GM19239 (cell line): Measurements from ENCODE around the gene METTL27.
A peak's percentile ranks its signal among the peaks of the same experiment; 100 is the strongest.
"Not testable (repeated sequence)": the region's sequence is repeated elsewhere in the genome, so short reads cannot be mapped to it uniquely, and the experiment has no call there.

ENCODE experiments used
- DNase-seq: peaks from one replicate; pipeline ENCODE4 v3.0.0; 2011; ENCODE audit warnings: low spot score; ENCODE audit not compliant: insufficient read length
- FAIRE-seq: peaks from 2 replicates; lab custom pipeline; 2011; peaks lifted over from hg19 to GRCh38; lab: Jason Lieb, UNC

The METTL27 gene

DNA sequence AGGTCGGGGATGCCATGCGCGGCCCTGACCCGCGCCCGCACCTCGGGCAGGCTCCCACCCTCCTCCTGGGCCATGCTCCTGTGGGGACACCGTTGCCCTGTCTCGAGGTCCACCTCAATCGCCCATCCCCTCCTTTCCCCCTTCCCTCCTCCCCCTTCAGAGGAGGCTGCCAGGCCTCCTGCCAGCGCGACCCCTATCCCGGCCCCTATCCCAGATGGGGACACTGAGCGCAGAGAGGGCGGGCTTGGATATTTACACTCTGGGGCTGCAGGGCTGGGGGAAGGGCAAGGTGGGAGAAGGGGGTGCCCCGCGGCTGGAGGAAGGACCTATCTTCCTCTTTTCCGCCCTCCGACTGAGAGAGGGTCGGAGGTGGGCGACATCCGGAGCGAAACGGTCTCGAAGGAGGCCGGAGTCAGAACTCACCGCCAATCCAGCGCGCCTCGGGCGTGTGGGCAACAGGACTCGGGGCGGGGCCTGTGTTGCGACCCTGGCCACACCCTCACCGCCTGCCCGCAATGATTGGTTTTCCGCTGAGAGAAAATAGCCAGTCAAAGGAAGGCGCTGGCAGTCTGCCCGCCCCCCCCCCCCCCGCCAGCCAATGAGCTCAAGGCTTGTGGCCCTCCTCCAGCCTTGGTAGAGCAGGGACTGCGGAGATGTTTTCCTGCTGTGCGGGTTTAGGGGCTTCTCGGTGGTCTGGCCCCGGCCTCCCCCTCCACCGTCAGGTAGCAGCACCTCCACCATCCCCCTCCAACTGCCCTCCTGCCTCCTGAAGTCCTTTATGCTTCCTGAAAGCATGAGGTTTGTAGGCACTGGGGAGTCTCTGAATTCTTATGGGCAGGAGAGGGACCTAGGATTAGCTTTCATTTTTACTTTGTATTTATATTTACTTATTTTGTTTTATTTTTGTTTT is at the start of gene METTL27:
Gene METTL27 (minus strand): TSS at position 450 of the 910 bp plus-strand sequence. CDS start 376 bp downstream, at position 74.
- DNase-seq, result peak; percentile 99
- FAIRE-seq, result no peak

DNA sequence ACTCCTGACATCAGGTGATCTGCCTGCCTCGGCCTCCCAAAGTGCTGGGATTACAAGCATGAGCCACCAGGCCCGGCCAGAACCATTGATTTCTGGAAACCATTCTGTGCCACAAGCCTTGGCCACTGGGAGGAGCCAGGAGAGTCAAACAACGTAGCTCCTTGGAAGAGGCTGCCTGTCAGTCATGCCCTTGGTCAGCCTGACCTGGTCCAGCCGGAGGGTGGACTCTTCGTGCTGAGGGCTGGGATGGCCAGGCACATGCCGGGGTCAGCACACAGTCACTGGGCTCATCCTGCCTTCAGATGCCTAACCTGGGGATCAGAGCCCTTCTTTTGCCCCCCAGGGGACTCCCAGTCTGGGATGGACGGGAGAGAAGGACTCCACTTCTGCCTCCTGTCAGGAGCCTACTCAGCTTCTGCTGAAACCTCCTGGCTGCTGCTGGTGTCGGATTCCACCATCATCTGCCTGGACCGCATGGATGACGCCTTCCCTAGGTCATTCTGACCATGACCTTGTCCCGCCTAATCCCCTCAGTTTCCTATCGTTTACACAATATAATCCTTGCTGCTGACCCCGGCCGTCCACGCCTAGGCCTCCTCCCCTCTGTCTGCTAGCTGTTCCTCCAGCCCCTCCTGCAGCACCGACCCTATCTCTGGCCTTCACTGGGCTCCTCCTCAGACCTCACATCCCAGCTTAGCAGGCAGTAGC is 49.0 kb upstream of the METTL27 start:
- FAIRE-seq, result no peak
- DNase-seq, result no peak

DNA sequence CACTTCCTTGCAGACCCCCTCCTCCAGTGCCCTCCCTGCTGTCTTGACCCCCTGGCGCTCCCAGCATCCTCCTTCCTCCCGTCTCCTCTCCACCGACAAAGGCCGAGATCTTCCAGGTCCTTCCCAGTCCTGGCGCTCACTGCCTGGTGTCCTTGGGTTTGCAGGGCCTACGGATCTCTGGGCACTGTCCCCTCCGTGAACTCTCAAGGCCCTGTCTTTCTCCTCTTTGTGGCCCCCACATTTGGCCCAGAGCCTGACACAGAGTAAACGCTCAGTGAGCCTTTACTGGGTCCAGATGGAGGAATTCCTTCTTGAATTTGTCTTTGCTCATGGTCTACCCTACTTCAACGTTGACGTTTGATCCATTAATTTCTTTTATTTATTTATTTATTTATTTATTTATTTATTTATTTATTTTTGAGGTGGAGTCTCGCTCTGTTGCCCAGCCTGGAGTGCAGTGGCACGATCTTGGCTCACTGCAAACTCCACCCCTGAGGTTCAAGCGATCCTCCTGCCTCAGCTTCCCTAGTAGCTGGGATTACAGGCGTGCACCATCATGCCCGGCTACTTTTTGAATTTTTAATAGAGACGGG is 48.3 kb upstream of the METTL27 start:
- no peak for DNase-seq
- FAIRE-seq, result no peak

DNA sequence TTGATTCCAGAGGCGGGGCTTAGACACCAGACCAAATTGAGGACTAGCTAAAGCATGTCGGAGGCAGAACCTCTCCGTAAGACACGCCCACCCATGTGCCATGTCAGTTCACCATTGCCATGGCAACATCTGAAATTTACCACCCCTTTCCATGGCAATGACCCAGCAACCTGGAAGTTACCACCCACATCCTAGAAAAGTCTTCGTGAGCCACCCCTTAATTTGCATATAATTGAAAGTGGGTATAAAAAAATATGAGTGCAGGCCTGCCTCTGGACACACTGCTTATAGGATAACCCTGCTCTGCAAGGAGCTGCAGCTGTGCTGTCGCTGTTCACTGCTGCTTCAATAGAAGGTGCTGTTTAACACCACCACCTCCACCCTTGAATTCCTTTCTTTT is 46.6 kb upstream of the METTL27 start:
- DNase-seq, result no peak
- no peak for FAIRE-seq

- FAIRE-seq (no peak), DNase-seq (no peak)
Observed at GRCh38 chr7:73887762-73888161, 45.4 kb upstream of the METTL27 start.

DNA sequence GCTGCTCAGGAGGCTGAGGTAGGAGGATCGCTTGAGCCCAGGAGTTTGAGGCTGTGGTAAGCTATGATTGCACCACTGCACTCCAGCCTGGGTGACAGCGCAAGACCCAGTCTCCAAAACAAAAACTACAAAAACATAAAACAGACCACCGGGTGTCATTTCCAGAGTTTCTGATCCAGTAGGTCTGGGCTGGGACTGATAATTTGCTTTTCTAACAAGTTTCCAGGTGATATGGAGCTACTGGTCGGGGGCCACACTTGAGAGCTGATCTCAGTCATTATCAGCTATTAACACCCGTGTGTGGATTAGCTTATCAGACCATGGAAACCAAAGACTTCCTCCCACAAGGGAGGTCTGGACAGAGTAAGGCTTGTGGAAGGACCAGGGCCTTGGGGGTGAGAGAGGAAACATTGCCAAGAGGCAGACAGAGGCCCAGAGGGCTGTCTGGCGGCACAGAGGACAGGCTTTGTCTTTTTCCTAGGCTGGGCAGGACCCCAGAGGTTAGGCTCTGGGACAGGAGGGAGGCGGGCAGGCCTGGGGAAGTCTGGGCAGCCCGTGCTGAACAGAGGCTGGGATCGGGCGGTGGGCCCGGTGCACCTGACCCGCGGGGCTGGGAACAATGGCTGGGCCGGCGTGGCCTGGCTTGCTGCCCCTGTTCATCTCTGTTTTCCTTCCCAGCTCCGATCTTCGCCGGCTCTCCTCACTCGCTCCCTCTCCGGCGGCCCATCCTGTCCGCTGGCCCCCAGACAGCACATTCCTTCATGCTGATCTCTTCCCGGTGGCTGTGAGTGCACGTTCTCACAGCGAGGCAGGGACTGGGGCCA is 43.9 kb upstream of the METTL27 start:
- no peak for FAIRE-seq

DNA sequence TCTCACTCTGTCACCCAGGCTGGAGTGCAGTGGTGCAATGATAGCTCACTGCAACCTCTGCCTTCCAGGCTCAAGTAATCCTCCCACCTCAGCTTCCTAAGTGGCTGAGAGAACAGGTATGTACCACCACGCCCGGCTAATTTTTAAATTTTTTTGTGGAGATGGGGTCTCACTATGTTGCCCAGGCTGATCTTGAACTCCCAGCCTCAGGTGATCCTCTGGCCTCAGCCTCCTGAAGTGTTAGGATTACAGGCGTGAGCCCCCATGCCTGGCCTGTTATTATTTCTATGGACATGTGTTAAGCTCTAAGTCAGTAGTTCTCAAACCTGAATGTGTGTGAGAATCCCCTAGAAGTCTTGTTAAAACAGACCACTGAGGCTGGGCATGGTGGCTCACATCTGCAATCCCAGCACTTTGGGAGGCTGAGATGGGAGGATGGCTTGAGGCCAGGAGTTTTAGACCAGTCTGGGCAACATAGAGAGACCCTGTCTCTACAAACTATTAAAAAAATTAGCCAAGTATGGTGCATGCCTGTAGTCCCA is 43.2 kb upstream of the METTL27 start:
- FAIRE-seq, result no peak
- no peak for DNase-seq

More for the DNA sequence above, 43.9 kb upstream of the METTL27 start:
- no peak for DNase-seq

GRCh38 chr7:73884867-73885422 is 42.6 kb upstream of the METTL27 start:
- DNase-seq, FAIRE-seq: not testable (repeated sequence)

- FAIRE-seq (no peak), DNase-seq (no peak)
Observed at GRCh38 chr7:73882047-73882402, 39.7 kb upstream of the METTL27 start.

DNA sequence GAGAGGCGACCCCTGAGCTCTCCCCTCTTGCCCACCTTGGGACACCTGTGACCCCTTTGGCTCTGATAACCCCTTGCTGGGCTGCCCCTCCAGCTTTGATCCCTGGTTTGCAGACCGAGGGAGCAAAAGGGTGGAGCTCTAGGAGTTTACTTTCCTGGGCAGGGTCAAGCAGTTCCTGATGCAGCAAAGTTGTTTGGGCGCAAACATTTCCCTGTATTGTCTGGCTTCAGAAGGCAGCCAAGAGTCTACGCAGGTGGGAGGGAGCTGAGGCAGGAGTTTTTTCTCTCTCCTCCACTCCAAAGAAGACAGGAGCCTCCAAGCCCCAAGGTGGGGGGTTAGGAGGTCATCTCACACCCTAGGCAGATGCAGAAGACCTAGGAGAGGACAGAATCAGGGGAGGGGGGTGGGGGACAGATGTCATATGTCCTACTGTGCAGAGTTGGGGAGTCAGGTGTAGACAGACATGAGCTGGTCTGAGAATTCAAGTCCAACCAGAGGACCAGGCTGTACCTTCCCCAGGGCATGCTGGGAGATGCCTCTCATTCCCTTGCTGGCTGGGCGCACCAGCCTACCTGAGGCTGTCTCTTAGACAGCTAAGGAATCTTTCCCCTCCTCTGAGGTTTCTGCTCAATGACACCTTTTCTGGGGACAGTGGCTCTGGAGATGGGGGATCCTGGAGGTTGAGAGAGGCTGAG is 39.2 kb upstream of the METTL27 start:
- FAIRE-seq (no peak), DNase-seq (no peak)

- FAIRE-seq (no peak), DNase-seq (no peak)
Observed at GRCh38 chr7:73880755-73881328, 38.5 kb upstream of the METTL27 start.

GRCh38 chr7:73879977-73880681 is 37.8 kb upstream of the METTL27 start:
- DNase-seq (no peak), FAIRE-seq (no peak)

DNA sequence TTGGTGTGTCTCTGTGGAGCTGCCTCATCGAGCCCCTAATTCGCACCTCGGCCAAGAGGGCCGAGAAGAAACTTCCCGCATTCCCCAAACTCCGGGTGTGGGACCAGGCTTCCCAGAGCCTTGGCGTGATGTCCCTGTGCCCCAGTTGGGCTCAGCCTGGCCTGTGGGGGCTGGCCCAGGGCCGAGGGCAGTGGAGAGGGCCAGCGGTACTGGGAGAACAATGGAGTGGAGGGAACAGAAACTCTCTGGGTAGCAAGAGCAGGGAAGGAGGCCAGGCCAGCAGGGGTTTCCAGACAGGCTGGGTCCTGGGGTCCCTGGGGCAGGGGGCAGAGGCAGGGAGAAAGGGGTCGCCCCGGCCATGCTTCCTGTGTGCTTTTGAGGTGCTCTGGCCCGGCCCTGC is 34.7 kb upstream of the METTL27 start:
- FAIRE-seq, result no peak
- no peak for DNase-seq

DNA sequence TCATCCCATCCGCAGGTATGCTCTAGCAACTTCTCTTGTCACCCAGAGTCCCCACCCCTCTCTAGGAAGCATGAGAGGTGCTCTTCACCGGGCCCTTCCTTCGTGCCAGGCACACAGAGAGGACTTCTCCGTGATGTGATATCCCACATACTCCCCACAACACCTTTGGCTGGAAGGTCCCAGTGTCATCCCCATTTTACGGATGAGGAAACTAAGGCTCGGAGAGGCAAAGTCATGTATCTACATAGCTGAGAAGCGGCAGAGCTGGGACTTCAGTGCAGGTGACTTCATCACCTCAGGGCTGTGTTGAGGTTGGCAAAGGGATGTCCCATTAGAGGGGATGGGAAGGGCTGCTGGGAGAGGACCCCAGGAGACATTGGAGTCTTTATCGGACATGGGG is 34.0 kb upstream of the METTL27 start:
- DNase-seq, result no peak
- FAIRE-seq, result no peak

GRCh38 chr7:73872056-73872908 is 30.0 kb upstream of the METTL27 start:
- DNase-seq, result no peak
- FAIRE-seq, result no peak

DNA sequence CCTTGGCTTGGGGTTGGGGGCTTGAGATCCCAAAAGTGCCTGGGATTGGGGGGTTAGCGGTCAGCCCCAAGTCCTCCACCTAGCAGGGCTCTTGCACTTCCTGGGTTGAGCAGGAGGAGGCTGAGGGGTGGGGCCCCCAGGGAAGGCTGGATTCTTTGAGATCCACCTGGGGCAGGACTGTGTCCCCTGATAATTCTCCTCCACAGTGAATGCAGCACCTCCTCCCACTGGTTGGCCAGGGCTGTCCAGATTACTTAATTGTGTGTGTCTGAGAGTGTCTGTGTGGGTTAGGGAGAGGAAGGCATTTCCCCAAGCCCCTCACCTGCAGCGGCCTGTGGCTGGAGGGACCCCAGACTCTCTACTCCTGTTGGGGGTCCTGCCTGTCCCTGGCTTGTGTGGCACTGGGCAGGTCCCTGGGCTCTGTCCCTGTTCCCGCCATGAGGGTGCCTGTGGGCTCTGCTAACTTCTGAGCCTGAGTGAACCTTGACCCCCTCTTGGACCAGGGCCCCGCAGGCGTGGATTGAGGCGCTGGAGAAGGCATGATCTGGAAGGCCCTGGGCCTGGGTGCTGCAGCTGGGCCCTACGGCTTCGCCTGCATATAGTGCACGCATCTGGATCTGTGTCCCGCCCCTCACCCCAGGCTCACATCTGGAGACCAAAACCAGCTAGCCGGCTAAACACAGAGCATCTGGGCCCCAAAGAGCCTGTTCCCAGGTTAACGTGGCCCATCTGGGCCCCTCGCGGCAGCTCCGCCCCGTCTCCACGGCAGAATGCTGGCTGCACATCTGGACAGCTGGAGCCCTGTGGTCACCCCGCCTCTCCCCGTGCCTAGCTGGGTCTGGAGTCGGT is 29.1 kb upstream of the METTL27 start:
- DNase-seq, result no peak
- FAIRE-seq, result no peak
